Retina (tissue), 1 donor: ENCODE data around the gene EDEM1.
"Not testable (repeated sequence)": the region's sequence is repeated elsewhere in the genome, so short reads cannot be mapped to it uniquely, and the experiment has no call there.

Experiments
- DNase-seq: peaks from one replicate; pipeline ENCODE4 v3.0.0-alpha.2; 2016

EDEM1 gene

DNA sequence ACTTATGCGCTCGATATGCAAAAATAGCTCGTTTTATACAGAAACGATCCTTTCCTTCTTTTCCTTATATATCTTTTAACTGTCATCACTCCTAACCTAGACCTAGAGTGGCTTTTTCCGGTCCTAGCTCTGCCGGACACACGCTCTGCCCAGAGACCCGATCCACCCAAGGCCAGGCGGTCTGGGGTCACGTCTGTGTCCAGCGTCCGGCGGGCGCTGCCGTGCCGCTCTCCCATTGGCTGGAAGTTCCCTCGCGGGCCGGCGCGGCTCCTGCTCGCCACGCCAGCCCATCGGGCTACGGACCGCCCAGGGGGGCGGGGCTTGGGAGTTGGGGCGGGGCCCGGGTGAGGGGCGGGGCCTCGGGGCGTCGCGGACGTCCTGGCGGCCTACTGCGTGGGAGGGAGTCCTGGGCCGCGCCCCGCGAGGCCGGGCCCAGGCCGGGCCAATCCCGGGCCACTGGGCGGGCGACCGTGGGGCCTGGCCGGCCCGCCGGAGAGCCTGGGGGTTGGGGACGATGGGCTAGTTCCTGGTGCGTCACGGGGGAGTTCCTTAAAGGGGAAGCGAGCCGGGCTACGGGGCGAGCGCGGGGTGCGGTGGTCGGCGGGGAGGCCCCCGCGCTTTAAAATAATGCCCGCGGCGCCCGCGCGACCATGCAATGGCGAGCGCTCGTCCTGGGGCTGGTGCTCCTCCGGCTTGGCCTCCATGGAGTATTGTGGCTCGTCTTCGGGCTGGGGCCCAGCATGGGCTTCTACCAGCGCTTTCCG is at the start of gene EDEM1:
EDEM1 (plus strand) TSS at position 552 of the 764 bp plus-strand sequence; CDS start at position 651, 99 bp downstream.
- DNase-seq: peak; percentile 90

DNA sequence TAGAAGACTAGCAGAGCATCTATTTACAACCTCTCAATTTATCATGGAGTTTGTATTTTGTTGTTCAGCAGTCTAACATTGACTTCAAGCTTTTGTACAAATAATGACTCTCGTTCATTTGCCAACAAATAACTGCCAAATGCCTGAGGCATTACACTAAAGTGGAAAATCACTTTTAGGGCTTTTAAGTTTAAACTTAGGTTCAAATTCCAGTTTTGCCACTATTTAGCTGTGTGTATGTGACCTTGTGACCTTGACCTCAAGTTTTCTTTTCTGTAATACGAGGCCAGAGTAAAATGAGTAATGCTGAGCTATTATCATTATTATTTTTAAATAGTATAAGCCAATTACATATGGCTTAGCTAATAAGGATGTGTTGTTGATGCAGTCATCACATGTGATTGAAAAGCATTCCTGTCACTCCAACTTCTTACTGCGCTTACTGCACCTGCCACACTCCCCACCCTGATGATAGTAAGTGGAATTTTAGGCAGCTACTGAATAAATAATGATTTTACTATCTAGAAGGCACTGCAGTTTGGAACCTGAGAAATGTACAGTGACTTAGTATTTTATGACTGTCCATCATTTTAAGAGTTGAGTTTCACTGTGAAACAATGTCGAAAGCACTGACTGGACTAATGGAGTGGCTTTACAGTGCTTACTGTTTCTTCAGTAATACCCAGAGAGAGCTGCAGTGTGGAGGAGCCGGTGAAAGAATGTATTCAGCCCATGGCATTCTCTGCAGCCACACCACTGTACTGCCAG is 49.1 kb upstream of the EDEM1 start:
- DNase-seq: no peak

DNA sequence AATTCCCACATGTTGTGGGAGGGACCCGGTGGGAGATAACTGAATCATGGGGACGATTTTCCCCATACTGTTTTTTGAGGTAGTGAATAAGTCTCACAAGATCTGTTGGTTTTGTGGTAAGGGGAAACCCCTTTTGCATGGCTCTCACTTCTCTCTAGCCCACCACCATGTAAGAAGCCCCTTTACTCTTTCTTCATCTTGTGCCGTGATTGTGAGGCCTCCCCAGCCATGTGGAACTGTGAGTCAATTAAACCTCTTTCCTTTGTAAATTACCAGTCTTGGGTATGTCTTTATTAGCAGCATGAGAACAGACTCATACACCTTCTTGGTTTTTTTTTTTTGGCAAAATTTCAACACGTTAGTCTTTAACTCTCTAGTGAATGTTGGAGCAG is 47.3 kb upstream of the EDEM1 start:
- DNase-seq: no peak

- no peak for DNase-seq
Measured at GRCh38 chr3:5140839-5141238, 46.7 kb upstream of the EDEM1 start.

GRCh38 chr3:5141760-5142159 is 45.7 kb upstream of the EDEM1 start:
- no peak for DNase-seq

DNA sequence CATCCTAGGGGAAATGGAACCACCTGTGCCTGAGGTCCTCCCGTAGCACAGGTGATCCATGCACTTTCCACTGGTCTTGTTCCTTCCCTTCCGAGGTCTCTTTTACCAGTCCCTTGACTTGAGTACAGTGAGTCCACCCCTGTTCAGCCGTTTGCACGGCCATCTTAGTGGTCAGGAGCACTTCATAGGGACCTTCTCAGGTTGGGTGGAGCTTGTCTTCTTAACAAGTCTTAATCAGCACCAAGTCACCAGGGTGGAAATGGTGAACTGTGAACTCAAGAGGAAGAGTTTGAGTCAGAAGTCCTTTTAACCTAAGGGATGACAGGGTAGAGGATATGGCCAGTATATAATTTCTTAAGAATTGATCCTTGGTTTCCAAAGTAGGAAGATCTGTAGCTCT is 44.0 kb upstream of the EDEM1 start:
- DNase-seq: no peak

DNA sequence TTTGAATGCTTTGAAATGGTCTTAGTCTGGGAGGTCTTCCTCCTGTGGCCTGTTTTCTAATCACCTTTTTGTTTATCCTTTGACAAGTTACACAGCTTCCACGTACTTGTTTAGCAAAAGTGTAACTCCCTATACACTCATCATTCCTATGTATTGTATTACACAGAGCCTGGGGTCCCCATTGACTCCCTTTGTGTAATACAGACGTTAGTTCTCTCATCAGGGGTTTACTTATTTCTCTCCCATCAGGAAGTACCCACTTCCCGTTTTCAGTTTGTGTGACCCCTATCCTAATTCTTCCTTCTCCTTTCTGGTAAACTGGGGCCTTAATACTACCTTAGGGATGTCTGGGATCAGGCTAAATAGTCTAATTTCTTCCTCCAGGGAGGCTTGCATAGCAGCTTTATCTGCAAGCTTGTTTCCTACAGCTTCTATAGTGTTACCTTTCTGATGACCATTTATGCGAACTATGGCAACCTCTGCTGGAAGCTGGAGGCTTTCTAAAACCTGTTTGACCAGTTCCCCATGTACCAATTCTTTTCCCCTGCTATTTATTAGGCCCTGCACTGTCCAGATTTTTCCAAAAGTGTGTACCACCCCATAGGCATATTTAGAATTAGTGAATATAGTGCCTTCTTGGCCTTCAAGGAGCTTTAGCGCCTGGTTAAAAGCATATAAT is 43.1 kb upstream of the EDEM1 start:
- no peak for DNase-seq

GRCh38 chr3:5145120-5145519 is 42.4 kb upstream of the EDEM1 start:
- DNase-seq: no peak

GRCh38 chr3:5147152-5147551 is 40.4 kb upstream of the EDEM1 start:
- not testable (repeated sequence) for DNase-seq

- no peak for DNase-seq
Measured at GRCh38 chr3:5149306-5149880, 38.1 kb upstream of the EDEM1 start.

DNA sequence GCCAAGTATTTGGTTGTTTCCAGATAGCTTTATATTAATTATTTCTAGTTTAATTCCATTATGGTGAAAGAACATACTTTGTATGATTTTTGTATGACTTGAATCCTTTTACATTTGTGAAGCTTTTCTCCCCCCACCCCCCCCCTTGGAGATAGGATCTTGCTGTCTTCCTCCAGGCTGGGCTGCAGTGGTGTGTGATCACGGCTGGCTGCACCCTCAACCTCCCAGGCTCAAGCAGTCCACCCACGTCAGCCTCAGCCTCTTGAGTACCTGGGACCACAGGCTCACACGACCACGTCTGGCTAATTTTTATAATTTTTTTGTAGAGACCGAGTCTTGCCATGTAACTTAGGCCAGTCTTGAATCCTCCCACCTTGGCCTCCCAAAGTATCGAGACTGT is 35.9 kb upstream of the EDEM1 start:
- no peak for DNase-seq

DNA sequence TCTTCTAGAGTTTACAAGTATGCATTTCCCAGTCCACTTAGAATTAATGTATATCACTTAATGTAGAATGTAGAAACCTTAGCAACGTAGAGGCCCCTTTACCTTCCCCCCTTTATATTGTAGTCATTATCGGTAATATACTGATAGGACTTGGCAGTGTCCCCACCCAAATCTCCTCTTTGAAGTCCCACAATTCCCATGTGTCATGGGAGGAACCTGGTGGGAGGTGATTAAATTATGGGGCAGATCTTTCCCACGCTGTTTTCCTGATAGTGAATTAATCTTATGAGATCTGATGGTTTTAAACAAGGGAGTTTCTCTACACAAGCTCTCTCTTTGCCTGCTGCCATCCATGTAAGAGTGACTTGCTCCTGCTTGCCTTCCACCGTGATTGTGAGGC is 34.4 kb upstream of the EDEM1 start:
- no peak for DNase-seq

- no peak for DNase-seq
Measured at GRCh38 chr3:5155241-5155640, 32.3 kb upstream of the EDEM1 start.

- DNase-seq: no peak
Measured at GRCh38 chr3:5160321-5160720, 27.2 kb upstream of the EDEM1 start.

GRCh38 chr3:5160940-5161858 is 26.3 kb upstream of the EDEM1 start:
- DNase-seq: no peak

DNA sequence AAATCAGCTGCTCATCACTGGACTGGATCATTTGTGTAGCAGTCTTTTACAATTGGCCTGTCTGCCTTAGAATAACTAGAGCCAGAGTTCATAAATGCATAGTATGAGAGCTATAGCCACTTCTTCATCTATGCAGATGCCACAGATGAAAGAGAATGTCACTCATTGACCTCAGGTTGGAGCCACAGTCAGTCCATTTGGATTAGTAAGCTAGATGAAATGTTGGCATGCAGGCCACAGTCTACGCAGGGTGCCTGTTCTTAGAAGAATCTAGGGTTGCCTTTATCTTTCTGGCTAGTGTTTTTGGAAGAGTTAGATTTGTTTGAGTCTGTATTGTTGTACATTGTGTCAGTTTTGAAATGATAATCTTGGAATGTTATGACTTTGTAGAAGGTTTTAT is 25.4 kb upstream of the EDEM1 start:
- no peak for DNase-seq

DNA sequence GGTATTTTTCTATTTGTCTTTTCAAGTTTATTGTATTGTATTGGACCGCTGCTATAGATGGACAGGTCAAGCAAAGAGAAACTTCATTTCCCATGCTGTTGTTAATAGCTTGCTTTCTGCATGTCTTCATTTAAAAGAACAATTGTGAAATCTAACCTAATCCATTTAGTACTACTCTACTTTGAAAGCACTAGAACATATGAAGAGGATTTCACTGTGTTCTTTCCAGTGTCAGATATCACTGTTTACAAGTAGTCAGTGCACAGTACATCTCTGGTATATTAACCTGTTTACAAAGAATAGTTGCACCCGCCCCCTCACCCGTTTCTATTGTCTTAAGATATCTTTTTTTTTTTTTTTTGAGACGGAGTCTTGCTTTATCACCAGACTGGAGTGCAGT is 21.8 kb upstream of the EDEM1 start:
- DNase-seq: no peak

GRCh38 chr3:5166846-5167245 is 20.7 kb upstream of the EDEM1 start:
- no peak for DNase-seq

GRCh38 chr3:5168110-5168509 is 19.4 kb upstream of the EDEM1 start:
- no peak for DNase-seq

- DNase-seq: no peak
Measured at GRCh38 chr3:5169807-5170206, 17.7 kb upstream of the EDEM1 start.

DNA sequence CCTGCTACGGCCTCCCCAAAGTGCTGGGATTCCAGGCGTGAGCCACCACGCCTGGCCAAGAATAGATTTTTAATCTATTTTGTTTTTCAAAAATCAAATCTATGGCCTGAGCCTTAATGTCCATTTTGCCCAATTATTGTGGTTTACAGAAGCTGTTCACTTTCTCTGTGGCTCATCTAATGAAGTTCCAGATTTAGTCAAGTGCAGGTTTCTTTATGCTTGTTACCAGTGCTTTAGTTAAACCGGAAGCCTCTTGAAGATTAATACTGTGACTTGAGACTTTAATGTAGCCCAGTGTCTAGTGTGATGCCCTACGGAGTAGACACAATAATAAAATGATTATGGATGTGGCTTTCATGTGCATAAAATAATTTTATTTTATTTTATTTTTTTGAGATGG is 16.5 kb upstream of the EDEM1 start:
- no peak for DNase-seq

GRCh38 chr3:5172018-5172417 is 15.5 kb upstream of the EDEM1 start:
- DNase-seq: no peak
